Measurements from ENCODE around the gene SLC45A3.

Gene SLC45A3

DNA sequence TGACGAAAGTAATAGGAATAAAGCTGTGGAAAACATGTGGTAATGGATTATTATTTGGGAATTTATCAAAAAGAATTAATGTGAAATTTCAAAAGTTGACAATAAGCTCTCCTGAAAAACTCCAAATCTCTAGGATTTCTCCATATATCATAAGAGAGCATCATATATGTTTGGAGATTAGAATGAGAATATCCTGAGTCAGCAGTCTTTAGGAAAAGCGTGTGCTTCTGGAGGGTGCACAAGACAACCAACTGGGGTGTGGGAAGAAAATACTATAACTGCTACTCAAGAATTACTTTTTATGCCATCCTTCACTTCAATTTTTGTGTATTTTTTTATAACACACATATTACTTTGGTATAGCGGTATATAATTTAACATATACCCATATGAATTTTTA, 68.2 kb downstream of the SLC45A3 start:
- no peaks in the 10 kb centered on the region for H3K27me3 ChIP-seq (replicated peaks; ENCODE audit: control insufficient read depth, insufficient read depth, low read length, poor library complexity, severe bottlenecking)
- DNase-seq, result no peak
- H3K9me3 ChIP-seq (ENCODE audit: control insufficient read depth, low read length), result no peaks in the 10 kb centered on the region
- no peak overlapping the region for H3K4me3 ChIP-seq (ENCODE audit: insufficient read depth, low read depth, low read length, poor library complexity, severe bottlenecking)
- H3K4me1 ChIP-seq (ENCODE audit: control insufficient read depth, insufficient read depth, low read length, poor library complexity, severe bottlenecking), result peaks cover 3% of the 10 kb centered on the region
- H3K27ac ChIP-seq (ENCODE audit: insufficient read depth, low read length, poor library complexity, severe bottlenecking), result no peak overlapping the region
- H3K36me3 ChIP-seq (ENCODE audit: control insufficient read depth, insufficient read depth, low read length), result peaks cover 43% of the 10 kb centered on the region

DNA sequence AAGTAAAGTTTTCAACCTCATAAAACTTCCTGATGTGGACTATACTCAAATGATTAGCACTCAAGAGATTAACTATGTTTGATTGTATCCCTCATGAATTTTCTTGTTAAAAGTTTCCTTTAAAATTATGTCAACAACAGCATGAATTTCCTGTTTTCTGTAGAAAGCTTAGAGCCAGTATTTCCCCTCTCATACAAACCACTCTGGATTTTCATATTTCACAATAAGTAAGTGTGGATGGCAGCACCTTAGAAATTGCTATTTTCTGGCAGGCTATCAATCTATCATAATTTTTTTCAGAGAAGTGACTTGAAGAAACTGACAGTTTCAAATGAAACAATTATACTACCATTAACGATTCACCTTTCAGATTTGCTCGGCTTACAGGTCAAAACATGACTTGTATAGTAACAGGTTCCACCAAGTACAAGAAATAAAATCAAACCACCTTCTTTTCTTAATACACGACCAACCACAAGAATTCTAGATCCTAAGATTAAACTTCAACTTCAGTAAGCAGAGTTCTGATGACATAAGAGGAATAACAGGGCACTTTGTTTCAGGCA, 69.3 kb downstream of the SLC45A3 start:
- Histone ChIP-seq H3K4me3 (ENCODE audit: insufficient read depth, low read depth, low read length, poor library complexity, severe bottlenecking) (no peak overlapping the region), H3K27ac (ENCODE audit: insufficient read depth, low read length, poor library complexity, severe bottlenecking) (no peak overlapping the region), H3K27me3 (replicated peaks; ENCODE audit: control insufficient read depth, insufficient read depth, low read length, poor library complexity, severe bottlenecking) (no peaks in the 10 kb centered on the region), H3K9me3 (ENCODE audit: control insufficient read depth, low read length) (no peaks in the 10 kb centered on the region), H3K4me1 (ENCODE audit: control insufficient read depth, insufficient read depth, low read length, poor library complexity, severe bottlenecking) (peaks cover 3% of the 10 kb centered on the region), H3K36me3 (ENCODE audit: control insufficient read depth, insufficient read depth, low read length) (peaks cover 32% of the 10 kb centered on the region)
- no peak for DNase-seq

DNA sequence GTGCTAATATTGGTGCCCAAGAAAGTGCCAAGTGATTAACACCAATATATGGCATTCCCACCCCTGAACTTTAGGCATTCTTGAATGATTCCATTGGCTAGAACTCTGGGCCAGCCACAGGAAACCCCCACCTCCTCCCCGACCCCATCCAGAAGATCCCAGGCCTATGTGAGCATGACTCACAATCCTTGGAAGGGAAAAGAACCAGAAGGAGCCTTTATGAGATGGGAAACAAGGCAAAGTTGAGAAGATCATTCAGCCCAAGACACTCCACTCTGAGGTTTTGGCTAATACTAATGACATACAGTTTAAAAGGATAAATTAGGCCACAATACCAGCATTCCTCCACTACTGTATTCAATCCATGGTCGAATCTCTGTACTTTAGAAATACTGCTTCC, 70.3 kb downstream of the SLC45A3 start:
- no peak for DNase-seq
- Histone ChIP-seq H3K27ac (ENCODE audit: insufficient read depth, low read length, poor library complexity, severe bottlenecking) (no peak overlapping the region), H3K4me1 (ENCODE audit: control insufficient read depth, insufficient read depth, low read length, poor library complexity, severe bottlenecking) (peaks cover 3% of the 10 kb centered on the region), H3K27me3 (replicated peaks; ENCODE audit: control insufficient read depth, insufficient read depth, low read length, poor library complexity, severe bottlenecking) (no peaks in the 10 kb centered on the region), H3K36me3 (ENCODE audit: control insufficient read depth, insufficient read depth, low read length) (peaks cover 26% of the 10 kb centered on the region), H3K4me3 (ENCODE audit: insufficient read depth, low read depth, low read length, poor library complexity, severe bottlenecking) (no peak overlapping the region), H3K9me3 (ENCODE audit: control insufficient read depth, low read length) (no peaks in the 10 kb centered on the region)
